Measurements from ENCODE around the gene MELTF.

Gene MELTF

GRCh38 chr3:197042539-197042938, 12.9 kb upstream of the MELTF start:
- no peak for TF ChIP-seq CTCF (IDR thresholded peaks at IDR 0.05; ENCODE audit: insufficient read depth, low read length, poor library complexity, severe bottlenecking)
- TF ChIP-seq EZH2phosphoT487 (conservative IDR thresholded peaks at IDR 0.05; ENCODE audit: low read length): no peak
- Histone ChIP-seq H3K4me3 (ENCODE audit: insufficient read depth, low read length, poor library complexity, severe bottlenecking) (no peak overlapping the region), H3K9me3 (ENCODE audit: insufficient read depth, low read length) (no peaks in the 10 kb centered on the region), H3K36me3 (ENCODE audit: low read length) (peaks cover 29% of the 10 kb centered on the region), H2AFZ (ENCODE audit: low read depth, low read length, severe bottlenecking) (no peak overlapping the region), H4K20me1 (ENCODE audit: low read depth, low read length) (no peaks in the 10 kb centered on the region), H3K9ac (ENCODE audit: low read length) (no peak overlapping the region), H3K79me2 (ENCODE audit: insufficient read depth, low read length) (no peaks in the 10 kb centered on the region), H3K4me2 (ENCODE audit: low read depth, low read length, poor library complexity, severe bottlenecking) (no peak overlapping the region), H3K27me3 (ENCODE audit: low read length) (no peaks in the 10 kb centered on the region), H3F3A (ENCODE audit: insufficient read depth) (peaks cover 19% of the 10 kb centered on the region; the same call in 1 of the 2 replicates), H3K9me2 (replicated peaks; ENCODE audit: insufficient read depth, low read length) (no peaks in the 10 kb centered on the region), H3K27ac (ENCODE audit: low read depth, low read length) (no peak overlapping the region)

DNA sequence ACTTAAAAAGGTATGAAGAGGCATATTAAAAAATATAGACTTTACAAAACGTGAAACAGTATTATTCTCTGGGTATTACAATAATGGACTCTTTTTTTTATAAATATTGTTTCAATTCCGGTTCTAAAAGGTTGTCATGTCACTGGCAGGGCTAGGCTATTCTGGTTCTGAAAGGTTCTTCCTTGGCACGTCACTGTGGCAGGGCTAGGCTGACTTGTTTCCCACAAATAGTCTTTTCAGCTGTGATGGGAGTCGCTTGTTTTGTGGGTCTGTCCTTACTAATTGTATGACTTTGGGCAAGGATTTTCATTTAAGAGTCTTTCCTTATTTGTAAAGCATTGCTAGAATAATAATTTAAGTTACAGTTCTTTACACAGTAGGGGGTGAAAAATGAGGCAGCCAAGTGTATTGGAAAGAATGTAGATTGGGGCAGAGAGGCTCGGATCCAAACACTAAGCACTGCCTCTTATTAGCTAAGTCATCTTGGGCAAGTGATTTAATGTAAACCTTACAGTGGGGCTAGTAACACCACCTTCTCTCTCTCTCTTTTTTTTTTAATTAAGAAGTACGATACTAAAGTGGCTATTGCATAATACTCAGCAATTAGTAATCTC, 12.4 kb upstream of the MELTF start:
- Histone ChIP-seq H3K9me3 (ENCODE audit: insufficient read depth, low read length) (no peaks in the 10 kb centered on the region), H2AFZ (ENCODE audit: low read depth, low read length, severe bottlenecking) (no peak overlapping the region), H3K36me3 (ENCODE audit: low read length) (peaks cover 24% of the 10 kb centered on the region), H3K9me2 (replicated peaks; ENCODE audit: insufficient read depth, low read length) (no peaks in the 10 kb centered on the region), H3K4me2 (ENCODE audit: low read depth, low read length, poor library complexity, severe bottlenecking) (no peak overlapping the region), H3K27me3 (ENCODE audit: low read length) (no peaks in the 10 kb centered on the region), H3K79me2 (ENCODE audit: insufficient read depth, low read length) (no peaks in the 10 kb centered on the region), H3K9ac (ENCODE audit: low read length) (no peak overlapping the region), H4K20me1 (ENCODE audit: low read depth, low read length) (no peaks in the 10 kb centered on the region), H3K4me3 (ENCODE audit: insufficient read depth, low read length, poor library complexity, severe bottlenecking) (no peak overlapping the region), H3K27ac (ENCODE audit: low read depth, low read length) (no peak overlapping the region), H3F3A (ENCODE audit: insufficient read depth) (peaks cover 14% of the 10 kb centered on the region; the same call in 1 of the 2 replicates)
- TF ChIP-seq CTCF (IDR thresholded peaks at IDR 0.05; ENCODE audit: insufficient read depth, low read length, poor library complexity, severe bottlenecking) (no peak), EZH2phosphoT487 (conservative IDR thresholded peaks at IDR 0.05; ENCODE audit: low read length) (no peak)

DNA sequence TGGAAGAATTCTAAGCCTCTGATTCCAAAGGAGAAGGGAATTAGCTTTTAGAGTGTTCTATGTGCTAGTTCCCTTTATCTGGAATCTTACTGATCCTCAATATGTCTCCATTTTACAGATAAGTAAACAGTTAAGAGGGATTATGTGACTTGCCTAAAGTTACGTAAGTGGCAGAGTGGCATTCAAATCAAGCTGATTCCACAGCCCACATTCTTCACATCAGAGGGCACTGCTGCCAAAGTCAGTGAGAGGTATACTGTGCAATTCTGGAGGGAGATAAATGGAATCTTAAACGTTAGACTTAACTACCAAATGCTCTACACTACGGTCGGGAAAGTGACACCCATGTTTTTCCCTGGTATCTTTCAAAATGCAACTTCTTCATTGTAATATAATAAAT, 11.0 kb upstream of the MELTF start:
- TF ChIP-seq CTCF (IDR thresholded peaks at IDR 0.05; ENCODE audit: insufficient read depth, low read length, poor library complexity, severe bottlenecking): no peak
- no peak for TF ChIP-seq EZH2phosphoT487 (conservative IDR thresholded peaks at IDR 0.05; ENCODE audit: low read length)
- no peak overlapping the region for H3K4me3 ChIP-seq (ENCODE audit: insufficient read depth, low read length, poor library complexity, severe bottlenecking)
- no peak overlapping the region for H3K27ac ChIP-seq (ENCODE audit: low read depth, low read length)
- H3K9me2 ChIP-seq (replicated peaks; ENCODE audit: insufficient read depth, low read length): no peaks in the 10 kb centered on the region
- H3K36me3 ChIP-seq (ENCODE audit: low read length): peaks cover 18% of the 10 kb centered on the region
- no peak overlapping the region for H3K4me2 ChIP-seq (ENCODE audit: low read depth, low read length, poor library complexity, severe bottlenecking)
- H3K27me3 ChIP-seq (ENCODE audit: low read length): no peaks in the 10 kb centered on the region
- H3K9me3 ChIP-seq (ENCODE audit: insufficient read depth, low read length): no peaks in the 10 kb centered on the region
- H3K79me2 ChIP-seq (ENCODE audit: insufficient read depth, low read length): no peaks in the 10 kb centered on the region
- H4K20me1 ChIP-seq (ENCODE audit: low read depth, low read length): no peaks in the 10 kb centered on the region
- peaks cover 14% of the 10 kb centered on the region; the same call in 1 of the 2 replicates for H3F3A ChIP-seq (ENCODE audit: insufficient read depth)
- no peak overlapping the region for H2AFZ ChIP-seq (ENCODE audit: low read depth, low read length, severe bottlenecking)
- H3K9ac ChIP-seq (ENCODE audit: low read length): no peak overlapping the region

Measured in SU-DHL-6 (cell line).